Activated T-cell treated with anti-CD3 and anti-CD28 coated beads for 24 hours (primary cell): ENCODE data around the gene GCDH.
A peak's percentile ranks its signal among the peaks of the same experiment; 100 is the strongest.

ENCODE experiments used
- DNase-seq: peaks from one replicate; pipeline ENCODE4 v3.0.0-alpha.2; 2020; ENCODE audit warnings: low read depth

Gene GCDH

DNA sequence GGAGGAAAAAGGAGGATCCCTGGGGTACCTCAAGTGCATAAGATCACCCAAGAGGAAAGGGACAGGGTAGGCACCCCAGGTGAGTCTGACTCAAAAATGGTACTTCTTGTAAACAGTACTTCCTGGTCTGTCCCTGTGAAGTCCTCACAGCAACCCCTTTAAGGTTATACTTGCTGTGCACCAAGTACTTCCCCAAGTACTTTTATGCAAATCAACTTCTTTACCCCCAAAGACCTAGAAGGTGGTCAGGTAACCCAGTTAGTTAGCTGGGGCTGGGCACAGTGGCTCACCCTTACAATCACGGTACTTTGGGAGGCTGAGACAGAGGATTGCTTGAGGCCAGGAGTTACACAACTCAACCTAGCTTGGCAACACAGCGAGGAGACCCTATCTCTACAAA, 49.9 kb downstream of the GCDH start:
- DNase-seq: no peak

DNA sequence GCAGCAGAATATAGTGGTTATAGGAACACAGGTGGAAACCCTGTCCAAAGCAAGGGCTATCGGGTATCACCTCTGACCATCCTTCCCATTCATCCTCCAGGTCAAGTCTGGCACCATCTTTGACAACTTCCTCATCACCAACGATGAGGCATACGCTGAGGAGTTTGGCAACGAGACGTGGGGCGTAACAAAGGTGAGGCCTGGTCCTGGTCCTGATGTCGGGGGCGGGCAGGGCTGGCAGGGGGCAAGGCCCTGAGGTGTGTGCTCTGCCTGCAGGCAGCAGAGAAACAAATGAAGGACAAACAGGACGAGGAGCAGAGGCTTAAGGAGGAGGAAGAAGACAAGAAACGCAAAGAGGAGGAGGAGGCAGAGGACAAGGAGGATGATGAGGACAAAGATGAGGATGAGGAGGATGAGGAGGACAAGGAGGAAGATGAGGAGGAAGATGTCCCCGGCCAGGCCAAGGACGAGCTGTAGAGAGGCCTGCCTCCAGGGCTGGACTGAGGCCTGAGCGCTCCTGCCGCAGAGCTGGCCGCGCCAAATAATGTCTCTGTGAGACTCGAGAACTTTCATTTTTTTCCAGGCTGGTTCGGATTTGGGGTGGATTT, 52.6 kb downstream of the GCDH start:
- DNase-seq: no peak

DNA sequence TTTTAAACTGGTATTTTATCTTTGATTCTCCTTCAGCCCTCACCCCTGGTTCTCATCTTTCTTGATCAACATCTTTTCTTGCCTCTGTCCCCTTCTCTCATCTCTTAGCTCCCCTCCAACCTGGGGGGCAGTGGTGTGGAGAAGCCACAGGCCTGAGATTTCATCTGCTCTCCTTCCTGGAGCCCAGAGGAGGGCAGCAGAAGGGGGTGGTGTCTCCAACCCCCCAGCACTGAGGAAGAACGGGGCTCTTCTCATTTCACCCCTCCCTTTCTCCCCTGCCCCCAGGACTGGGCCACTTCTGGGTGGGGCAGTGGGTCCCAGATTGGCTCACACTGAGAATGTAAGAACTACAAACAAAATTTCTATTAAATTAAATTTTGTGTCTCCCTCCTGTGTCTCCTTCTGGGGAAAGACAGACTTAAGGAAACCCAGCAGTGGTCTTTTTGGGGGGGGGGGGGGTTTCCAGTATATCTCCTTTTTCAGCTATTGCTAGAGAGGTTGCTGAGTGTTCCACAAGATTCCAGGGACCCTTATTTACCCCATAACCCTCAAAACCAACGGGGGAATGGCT, 53.2 kb downstream of the GCDH start:
- DNase-seq: no peak

DNA sequence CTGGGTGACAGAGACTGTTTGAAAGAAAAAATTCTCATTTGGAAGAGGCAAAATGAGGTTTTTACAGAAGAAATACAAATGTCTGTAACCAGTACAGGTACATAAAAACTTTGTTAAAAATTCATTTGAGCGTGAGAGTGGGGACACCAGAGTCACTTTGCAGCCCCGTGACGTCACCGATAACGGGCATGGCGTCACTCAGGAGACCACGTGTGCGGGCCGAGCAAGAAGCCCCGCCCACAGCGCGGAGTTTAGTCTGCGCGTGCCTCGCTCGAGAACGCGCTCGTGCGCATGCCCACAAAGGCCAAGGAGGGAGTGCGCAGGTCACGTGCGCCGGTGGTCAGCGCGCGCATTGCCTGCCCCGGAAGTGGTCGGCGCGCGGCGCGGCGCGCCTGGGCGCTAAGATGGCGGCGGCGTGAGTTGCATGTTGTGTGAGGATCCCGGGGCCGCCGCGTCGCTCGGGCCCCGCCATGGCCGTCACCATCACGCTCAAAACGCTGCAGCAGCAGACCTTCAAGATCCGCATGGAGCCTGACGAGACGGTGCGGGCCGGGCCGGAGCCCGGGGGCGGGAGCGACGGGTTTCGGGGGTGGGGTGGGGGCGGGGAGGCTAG, 54.6 kb downstream of the GCDH start, which contains the start of gene RAD23A:
Gene RAD23A (plus strand): TSS at position 384 of the 613 bp plus-strand sequence. CDS start 87 bp downstream, at position 471.
- DNase-seq: peak; percentile 98

DNA sequence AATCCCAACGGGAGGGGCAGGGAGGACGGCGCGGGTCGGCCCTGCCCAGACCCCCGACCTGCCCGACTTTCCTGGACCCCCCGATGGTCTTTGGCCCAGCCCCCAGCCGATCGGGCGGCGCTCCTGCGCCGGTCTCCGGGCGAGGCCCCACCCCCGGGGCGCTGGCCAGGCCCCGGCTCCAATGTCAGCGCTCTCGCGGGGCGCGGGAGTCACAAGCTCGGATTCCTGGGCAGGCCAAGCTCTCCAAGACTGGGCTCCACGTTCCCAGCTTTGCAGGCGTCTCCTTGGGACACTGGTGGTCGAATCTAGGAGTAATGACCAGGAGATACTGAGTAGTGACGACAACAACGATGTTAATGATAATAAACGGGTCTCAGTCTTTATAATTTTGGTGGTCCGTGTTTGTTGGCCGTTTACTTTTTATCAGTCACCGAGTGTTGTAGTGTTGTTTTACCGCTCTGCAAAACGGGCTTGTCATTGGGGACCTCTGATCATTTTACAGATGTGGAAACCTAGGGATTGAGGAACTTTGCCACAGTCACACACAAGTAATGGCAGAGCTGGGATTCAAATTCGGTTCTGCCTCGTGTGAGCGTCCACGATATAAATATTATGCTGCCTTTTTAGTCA, 55.2 kb downstream of the GCDH start:
- peak; percentile 48 for DNase-seq

DNA sequence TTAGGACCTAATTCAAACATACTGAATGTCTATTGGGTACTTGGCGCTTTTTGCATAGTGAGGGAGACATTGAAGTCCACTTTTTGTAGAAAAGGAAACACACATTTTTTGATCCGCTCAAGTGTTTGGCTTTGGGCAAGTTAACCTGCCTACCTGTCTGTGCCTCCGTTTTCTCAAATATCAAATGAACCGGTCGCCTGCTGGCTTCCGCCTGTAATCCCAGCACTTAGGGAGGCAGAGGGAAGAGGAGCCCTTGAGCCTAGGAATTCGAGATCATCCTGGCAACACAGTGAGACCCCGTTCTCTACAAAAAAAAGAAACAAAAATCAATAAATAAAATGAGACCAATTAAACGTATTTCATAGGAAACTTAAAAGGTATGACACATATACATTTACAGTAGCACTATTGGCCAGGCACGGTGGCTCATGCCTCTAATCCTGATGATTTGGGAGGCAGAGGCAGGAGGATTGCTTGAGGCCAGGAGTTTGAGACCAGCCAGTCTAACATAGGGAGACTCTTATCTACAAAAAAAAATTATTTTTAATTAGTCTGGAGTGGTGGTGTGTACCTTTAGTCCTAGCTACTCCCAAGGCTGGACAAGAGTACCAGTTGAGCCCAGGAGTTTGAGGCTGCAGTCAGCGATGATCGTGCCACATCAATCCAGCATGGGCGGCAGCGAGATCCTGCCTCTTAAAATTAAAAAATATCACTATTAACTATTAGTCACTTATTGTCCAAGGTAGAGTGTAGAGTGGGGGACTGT, 56.0 kb downstream of the GCDH start:
- DNase-seq: no peak

DNA sequence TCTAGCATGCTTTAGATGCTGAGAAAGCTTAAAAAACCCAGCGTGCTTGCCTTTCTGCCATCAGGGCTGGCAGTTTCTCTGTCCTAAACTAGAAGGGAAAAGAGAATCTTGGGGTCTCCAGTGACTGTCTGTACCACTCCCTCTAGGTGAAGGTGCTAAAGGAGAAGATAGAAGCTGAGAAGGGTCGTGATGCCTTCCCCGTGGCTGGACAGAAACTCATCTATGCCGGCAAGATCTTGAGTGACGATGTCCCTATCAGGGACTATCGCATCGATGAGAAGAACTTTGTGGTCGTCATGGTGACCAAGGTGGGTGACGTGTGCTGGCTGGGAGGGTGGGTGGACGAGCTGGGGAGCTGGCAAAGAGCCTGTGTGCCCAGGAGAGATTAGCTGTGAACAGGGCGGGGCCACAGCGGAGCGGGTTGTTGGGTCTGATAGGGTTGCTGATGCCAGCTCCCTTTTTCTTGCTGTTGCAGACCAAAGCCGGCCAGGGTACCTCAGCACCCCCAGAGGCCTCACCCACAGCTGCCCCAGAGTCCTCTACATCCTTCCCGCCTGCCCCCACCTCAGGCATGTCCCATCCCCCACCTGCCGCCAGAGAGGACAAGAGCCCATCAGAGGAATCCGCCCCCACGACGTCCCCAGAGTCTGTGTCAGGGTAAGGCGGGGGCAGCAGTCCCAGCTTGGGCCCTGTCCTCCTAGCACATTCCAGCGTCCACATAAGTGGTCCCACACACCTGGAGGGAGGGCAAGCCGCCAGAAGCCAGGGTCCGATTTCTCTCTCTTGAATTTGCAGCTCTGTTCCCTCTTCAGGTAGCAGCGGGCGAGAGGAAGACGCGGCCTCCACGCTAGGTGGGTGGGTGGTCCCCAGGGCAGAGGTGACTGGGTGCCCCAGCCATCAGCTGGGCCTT, 57.0 kb downstream of the GCDH start:
- DNase-seq: no peak

DNA sequence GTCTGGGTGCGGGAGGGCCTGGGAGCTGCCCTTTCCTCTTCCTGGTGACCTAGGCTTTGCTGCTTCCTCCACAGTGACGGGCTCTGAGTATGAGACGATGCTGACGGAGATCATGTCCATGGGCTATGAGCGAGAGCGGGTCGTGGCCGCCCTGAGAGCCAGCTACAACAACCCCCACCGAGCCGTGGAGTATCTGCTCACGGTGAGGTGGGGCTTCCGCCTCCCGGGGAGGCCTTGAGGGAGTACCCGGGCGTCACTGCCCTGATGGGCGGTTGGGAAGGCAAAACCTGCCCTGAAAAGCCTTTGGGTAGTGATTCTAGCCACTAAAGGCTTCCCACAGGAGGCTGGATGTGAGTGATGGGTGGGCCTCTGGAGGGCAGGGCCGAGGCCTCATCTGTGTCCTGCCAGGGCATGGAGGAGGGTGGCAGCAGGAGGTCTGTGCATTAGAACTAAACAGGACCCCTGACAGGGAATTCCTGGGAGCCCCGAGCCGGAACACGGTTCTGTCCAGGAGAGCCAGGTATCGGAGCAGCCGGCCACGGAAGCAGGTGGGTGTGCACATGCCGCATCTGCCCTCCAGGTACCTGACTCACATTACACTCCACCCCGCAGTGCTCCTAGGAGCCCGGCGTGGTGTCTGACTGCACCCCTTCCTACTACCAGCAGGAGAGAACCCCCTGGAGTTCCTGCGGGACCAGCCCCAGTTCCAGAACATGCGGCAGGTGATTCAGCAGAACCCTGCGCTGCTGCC, 57.8 kb downstream of the GCDH start:
- no peak for DNase-seq
